ENCODE results near the gene PTPRCAP.

DNA sequence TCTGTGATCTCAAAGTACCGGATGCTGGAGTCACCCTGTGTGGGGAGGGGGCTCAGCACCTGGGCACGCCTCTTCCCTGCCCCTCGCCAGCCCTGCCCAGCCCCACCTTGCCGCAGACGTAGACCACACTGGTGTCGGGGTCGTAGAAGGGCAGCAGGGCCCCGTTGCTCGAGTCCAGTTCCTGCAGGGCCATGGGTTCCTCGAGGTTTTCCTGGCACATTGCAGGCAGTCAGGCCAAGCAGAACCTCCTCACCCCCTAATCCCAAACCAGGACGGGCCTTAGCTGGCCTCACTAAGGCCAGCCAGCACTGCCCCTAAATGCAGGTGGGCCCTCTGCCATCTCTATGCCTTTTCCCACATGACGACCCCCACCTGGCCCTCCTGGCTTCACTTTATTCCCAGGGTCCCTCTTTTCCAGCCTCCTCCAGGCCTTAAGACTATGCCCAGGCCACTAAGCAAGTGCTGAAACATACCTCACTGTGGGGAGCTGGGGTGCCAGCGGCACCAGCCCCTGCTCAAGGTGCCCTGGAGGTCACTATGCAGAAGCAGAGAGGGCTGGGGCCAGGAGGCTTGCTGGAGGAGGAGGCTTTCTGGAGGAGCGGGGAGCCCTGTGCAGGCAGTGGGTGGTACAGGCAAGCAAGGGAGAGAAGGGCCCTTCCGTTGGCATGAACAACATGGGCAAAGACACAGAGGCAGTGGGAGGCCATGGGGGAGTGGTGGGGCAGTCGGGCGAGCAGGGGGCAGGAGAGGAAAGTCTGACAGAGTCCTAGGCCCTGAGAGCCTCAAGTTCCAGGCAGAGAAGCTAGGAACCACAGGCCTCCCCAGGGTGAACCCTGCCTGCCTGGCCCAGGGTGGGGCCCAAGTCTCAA, 3.0 kb upstream of the PTPRCAP start:
- TF ChIP-seq EZH2 (IDR thresholded peaks at IDR 0.05; ENCODE audit: insufficient read depth, poor library complexity, severe bottlenecking) (no peak), EZH2phosphoT487 (IDR thresholded peaks at IDR 0.05; ENCODE audit: insufficient read depth, low read depth) (no peak)

Data from GM23248 (cell line).